SU-DHL-6 (cell line): ENCODE results near the gene NAP1L4.

Experiments used
- CTCF ChIP-seq: fragments of 200-600 bp; sonication (generic); IDR thresholded peaks from one replicate; pipeline ENCODE4 v1.5.1; 2017; ENCODE audit warnings: antibody characterized with exemption, mild to moderate bottlenecking, low read length, moderate library complexity; ENCODE audit not compliant: insufficient read depth, poor library complexity, severe bottlenecking
- EZH2phosphoT487 ChIP-seq: fragments of 200-600 bp; sonication (generic), shearing (Covaris generic); conservative IDR thresholded peaks from 2 replicates; pipeline ENCODE4 v1.6.1; 2018; ENCODE audit warnings: mild to moderate bottlenecking, antibody characterized with exemption, low read length, moderate library complexity, mixed read lengths

GRCh38 chr11:2897048-2897447 is 95.1 kb downstream of the NAP1L4 start:
- no peak for TF ChIP-seq CTCF
- TF ChIP-seq EZH2phosphoT487 = no peak
